Breast epithelium (tissue), 3 donors: ENCODE results near the gene NR6A1.

Experiments
- CTCF ChIP-seq, 3 donors: fragments of 450-650 bp; IDR thresholded peaks; one replicate each; pipeline ENCODE4 v1.5.1; 2016 to 2017; ENCODE audit warnings: antibody characterized with exemption in 3 of 3, mild to moderate bottlenecking in 3 of 3, moderate library complexity in 3 of 3
- POLR2A ChIP-seq: fragments of 450-650 bp; IDR thresholded peaks from one replicate; pipeline ENCODE4 v1.6.1; 2016; ENCODE audit warnings: antibody characterized with exemption, mild to moderate bottlenecking, moderate library complexity
- POLR2AphosphoS5 ChIP-seq, 3 donors: sonication (generic); formaldehyde crosslinking; IDR thresholded peaks; one replicate each; pipeline ENCODE4 v1.6.1; 2017; ENCODE audit warnings: antibody characterized with exemption in 3 of 3

- no peak for TF ChIP-seq POLR2A
- TF ChIP-seq CTCF (IDR thresholded peaks at IDR 0.05) = no peak
- TF ChIP-seq POLR2AphosphoS5 (IDR thresholded peaks at IDR 0.05) = no peak
These were observed 9.1 kb upstream of the NR6A1 start for GRCh38 chr9:124780060-124780756.
